Activated T-cell treated with anti-CD3 and anti-CD28 coated beads for 4 hours (primary cell): Measurements from ENCODE around the gene MED12.

ENCODE experiments used
- DNase-seq: peaks from one replicate; pipeline ENCODE4 v3.0.0-alpha.2; 2020

The MED12 gene

DNA sequence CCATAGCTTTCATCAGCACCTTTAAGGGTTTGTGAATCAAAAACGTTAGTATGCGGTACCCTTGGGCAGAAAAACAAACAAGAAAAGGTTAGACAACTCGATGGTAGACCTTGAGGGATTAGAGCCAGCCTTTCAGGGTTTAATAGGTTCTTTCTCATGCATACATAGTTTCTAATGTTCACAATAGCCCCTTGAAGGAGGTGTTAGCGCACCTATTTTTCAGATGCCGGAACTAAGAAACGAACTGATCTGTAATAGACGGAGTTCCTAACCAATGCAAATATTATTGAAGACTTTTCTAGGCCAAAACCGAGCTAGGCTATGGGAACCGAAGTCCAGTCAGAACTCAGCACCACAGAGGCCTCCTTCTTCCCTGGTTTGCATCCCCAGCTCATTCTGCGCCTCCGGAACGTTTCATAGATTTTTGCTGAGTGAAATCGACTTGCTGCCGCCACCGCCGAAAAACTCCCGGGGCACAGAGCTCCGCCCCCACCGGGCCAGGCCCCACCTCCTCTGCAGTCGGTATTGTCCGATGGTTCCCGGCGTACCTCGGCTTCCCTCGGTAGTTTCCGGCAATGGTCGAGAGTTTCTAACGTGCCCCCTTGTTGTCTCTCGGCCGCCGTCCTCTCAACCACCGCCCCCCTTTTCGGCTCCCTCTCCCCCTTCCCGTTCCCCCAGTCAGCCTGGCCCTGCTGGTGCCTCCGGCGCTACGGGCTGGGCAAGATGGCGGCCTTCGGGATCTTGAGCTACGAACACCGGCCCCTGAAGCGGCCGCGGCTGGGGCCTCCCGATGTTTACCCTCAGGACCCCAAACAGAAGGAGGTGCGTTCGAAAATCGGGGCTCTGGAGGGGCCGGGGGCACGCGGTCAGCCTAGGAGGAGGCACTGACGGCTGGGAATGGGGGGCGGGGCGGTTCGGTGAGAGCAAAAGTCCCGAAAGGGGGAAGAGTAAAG is at the start of gene MED12:
Gene MED12, plus strand, starts transcription at position 565 of the 953 bp plus-strand sequence. Its CDS starts 159 bp downstream, at position 724.
- peak; percentile 65 for DNase-seq

DNA sequence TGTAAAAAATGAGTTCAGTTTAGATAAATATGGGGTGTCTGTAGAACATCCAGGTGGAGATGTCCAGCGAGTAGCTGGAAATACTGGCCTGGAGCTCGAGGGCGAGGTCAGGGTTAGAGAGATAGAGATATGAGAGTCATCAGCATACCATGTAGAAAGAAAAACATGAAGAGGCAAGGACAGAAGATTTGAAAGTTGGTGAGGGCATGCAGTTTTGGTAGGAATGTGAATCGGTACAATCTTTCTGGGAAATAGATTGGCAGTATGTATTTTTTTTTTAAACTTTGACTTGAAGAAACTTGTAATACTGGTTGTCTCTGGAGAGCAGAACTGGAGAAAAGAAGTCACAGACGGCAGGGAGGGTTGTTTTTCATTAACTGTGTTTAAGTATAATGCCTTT is 47.9 kb upstream of the MED12 start:
- no peak for DNase-seq

DNA sequence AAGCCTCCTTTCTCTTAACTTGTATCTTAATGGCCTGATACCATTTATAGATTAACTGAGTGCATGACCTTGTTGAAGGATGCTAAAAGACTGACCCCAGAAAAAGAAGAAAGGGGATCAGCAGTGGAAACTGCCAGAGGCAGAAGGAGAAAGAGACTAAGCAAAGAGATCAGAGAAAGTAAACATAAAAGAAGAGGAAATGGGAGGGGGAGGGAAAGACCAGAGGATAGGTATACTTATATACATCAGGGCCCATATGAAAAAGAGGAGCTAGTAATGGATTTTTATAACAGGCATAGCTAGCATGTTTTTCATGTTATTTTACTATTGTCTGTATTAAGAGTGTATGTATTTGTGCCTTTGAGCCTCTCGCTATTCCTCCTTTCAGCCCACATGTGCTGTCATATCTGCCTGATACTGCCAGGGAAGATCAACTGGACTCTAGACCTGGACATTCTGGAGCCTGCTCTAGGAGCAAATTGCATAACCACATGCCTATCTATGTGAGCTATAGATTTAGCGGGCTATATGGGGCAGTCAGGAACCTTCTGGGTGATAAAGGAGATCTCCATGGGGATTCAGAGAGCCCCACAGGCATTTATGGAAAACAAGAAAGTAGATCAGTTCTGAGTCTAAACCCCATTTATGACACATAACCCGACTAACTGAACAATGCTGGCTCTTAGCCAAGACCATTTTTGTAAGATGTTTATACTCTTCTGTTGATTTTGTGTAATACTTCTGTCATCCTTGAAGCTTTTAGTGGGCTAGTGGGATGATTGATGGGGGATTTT is 36.9 kb upstream of the MED12 start:
- DNase-seq: no peak

DNA sequence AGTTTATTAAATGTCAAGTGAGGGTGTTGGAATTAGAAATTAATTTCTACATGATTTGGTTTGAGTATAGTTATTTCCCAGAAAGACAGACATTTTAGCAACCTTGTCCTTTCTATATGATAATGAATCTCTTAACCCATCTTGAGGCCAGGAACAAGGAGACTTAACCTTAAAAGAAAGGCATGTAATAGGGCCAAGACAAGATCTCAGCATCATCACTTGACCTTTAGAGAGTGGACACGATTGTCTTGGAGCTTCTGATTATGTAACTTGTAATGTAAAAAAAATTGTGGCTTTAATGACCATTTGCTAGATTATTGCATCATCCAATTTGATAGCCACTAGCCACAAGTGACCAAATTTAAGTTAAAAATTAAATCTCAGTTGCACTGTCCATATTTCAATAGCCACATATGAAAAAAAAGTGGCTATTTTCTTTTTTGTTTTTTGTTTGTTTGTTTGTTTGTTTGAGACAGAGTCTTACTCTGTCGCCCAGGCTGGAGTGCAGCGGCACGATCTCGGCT is 36.2 kb upstream of the MED12 start:
- DNase-seq: no peak

DNA sequence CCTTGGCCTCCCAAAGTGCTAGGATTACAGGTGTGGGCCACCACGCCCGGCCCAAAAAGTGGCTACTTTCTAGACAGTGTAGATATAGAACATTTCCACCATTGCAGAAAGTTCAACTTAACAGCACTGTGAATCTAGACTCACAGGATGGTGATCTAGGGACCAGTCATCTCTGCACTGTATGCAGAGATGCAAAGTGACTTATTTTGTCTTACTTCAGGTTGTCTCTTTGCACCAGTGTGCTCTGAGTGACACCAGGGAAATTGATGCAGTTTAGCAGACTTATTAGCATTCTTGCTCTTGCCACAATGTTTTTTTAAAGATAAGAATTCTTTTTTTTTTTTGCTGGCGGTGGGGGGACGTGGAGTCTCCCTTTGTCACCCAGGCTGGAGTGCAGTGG is 35.6 kb upstream of the MED12 start:
- DNase-seq: no peak

DNA sequence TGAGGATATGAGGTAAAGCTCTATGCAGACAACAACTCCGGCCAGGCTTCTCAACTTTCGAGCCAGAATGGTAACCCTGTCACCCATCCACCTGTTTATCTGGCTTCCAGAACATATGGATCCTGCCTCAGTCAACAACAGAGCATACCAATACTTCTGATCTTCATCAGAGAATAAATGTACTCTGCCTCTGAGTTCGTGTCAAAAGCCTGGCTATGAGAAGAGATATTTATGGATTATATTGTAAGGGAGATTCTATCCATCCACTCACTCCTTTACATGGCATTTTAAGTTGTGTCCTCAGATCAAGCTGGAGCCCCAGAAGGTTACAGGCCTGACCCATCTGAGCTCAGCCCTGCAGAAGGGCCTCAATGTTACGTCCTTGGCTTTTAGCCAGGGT is 32.5 kb upstream of the MED12 start:
- DNase-seq: no peak

DNA sequence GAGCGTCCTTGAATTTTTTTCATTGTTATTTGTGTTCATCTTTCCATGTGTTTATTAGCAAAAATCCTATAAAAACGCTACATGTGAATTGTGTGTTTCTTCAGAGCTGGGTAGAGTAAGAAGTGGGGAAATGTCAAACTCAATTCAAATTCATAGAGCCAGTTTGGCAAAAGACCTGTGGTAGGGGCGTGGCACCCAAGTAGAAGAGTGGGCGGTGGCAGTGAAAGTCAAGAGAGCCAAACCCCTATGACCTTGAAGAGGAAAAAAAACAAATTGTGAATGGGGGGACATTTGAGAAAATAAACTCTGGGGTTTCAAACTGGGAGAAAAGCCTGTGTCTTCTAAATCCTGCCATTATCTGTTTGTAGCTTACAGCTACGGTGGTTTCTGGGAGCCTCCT is 27.1 kb upstream of the MED12 start:
- DNase-seq: no peak

DNA sequence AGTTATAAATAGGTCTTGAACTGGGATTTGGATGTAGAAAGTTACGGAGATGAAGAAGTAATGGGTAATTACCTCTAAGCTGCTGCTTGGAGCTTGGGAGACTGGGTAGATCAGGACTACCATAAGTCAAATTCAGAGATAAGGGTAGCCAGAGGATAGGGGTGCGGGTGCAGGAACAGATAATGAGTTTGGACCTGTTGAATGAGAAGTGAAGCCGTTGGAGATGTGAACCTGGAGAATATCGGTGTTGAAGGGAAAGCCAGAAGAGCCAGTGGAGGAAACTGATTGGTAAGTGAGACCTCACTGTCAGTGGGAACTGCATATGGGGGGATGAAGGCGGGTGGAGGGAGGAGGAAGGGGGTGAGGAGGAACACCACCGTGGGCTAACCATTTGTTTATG is 23.4 kb upstream of the MED12 start:
- no peak for DNase-seq

DNA sequence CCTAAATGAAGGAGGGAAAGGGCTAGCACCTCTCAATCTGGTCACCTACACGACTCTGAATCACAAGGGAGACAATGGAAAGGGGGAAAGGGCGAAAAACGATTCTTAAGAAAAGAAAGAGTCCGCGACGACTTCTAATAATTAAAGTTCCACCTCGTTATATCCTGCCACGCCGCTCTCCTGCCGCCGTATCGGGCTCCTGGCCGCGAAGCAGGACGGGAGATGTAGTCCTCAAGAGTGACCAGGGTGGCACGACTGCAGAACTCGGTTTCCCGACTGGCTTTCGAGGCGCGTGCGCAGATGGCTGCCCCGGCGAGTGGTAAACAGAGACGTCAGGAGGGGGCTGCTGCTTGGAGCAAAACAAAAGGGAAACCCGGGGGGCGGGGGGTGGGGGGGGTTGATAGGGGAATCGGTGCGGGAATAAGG is 22.8 kb upstream of the MED12 start, which contains the start of gene FOXO4:
Gene FOXO4, plus strand, starts transcription at position 297 of the 426 bp plus-strand sequence. CDS start 678 bp downstream, outside the sequence.
- DNase-seq: peak; percentile 72

DNA sequence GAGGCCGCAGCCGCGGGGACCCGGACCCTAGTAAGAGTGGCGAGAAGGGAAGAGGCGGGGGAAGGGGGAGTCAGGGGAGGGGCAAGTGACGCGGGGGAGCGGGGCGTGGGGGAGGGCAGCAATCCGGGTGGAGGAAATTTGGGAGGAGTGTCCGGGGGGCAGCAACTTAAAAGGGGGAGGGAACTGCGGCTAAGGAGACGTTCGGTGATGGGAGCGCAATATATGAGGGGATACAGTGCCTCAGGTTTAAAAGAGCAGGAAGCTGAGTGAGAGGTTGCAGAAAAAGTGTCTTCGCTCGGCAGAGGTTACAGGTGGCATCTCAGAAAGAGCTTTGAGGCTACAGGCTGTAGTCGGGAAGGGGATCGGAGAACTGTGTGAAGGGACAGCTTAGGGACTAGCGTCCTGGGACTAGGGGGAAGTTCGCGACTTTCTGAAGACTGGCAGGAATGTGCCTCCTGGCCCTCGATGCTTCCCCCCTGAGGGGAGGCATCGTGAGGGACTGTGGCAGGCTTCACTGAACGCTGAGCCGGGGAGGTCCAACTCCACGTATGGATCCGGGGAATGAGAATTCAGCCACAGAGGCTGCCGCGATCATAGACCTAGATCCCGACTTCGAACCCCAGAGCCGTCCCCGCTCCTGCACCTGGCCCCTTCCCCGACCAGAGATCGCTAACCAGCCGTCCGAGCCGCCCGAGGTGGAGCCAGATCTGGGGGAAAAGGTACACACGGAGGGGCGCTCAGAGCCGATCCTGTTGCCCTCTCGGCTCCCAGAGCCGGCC is 22.2 kb upstream of the MED12 start:
- DNase-seq: no peak

DNA sequence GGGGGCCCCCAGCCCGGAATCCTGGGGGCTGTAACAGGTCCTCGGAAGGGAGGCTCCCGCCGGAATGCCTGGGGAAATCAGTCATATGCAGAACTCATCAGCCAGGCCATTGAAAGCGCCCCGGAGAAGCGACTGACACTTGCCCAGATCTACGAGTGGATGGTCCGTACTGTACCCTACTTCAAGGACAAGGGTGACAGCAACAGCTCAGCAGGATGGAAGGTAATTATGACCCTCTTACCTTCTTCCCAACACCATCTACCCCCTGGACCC is 21.7 kb upstream of the MED12 start:
- DNase-seq: no peak

DNA sequence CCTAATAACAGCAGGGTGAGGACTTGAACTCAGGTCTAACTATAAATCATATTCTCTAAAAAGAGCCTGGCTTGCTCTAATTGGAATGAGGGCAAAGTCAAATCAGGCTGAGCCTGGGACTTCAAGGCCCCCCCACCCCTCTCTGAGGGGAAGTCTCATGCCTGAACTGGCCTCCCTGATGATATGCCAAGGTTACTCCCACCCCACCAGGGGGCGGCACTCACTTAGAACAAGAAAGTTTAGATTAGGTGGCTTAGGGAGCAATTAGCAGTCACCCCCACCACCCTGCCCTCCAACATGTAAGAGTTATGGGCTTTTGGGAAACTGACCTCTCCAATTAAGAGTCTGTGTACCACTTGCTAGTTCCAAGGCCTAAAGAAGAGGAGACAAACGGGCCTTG is 20.1 kb upstream of the MED12 start:
- peak; percentile 67 for DNase-seq

DNA sequence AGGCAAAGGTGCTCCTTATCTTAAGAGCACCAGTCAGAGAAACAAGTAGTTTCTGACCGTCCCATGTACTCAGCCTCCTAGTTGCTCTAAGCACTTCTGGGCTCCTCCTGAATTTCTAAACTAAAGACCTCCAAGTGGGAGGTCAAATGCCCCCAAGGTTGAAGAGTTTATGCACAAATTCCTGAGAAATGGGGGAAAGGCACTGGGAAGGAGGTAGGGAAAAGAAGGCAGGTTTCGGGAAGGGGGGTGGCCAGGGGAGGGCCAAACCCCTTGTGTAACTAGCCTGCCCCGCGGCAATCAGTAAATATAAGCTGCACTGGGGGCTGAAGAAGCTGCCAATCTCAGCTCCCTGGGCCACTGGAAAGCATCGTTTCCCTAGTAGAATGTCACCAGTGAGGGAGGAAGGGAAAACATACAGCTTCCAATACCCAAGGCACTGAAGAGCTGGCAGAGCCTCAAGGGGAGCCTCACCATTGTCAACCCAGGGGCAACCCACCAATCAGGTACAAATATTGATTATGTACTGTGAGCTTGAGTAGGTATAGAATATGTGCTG is 19.4 kb upstream of the MED12 start:
- DNase-seq: no peak

DNA sequence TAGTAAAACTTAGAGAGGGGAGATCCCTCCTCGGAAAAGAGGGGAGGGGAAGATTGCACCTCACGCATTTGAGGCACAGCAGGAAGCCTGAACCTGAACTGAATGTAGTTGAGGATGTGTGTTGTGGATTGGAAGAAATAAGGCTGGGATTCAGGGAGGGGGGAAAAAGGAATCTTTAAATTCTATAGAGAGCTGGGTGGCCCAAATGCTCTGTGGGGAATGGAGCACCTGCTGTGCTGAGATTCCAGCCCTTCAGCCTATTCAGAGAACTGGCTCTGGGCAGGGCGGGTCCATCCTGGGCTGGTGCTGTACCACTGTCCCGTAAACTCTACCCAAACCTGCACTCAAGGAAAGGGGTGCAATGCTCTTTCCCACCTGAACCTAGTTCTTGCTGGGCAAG is 18.7 kb upstream of the MED12 start:
- no peak for DNase-seq

DNA sequence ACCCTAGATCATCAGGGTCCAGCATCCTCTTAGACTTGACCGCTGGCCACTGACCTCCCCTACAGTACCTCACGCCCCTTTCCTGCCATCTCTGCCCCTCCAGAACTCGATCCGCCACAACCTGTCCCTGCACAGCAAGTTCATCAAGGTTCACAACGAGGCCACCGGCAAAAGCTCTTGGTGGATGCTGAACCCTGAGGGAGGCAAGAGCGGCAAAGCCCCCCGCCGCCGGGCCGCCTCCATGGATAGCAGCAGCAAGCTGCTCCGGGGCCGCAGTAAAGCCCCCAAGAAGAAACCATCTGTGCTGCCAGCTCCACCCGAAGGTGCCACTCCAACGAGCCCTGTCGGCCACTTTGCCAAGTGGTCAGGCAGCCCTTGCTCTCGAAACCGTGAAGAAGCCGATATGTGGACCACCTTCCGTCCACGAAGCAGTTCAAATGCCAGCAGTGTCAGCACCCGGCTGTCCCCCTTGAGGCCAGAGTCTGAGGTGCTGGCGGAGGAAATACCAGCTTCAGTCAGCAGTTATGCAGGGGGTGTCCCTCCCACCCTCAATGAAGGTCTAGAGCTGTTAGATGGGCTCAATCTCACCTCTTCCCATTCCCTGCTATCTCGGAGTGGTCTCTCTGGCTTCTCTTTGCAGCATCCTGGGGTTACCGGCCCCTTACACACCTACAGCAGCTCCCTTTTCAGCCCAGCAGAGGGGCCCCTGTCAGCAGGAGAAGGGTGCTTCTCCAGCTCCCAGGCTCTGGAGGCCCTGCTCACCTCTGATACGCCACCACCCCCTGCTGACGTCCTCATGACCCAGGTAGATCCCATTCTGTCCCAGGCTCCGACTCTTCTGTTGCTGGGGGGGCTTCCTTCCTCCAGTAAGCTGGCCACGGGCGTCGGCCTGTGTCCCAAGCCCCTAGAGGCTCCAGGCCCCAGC is 17.6 kb upstream of the MED12 start:
- no peak for DNase-seq

DNA sequence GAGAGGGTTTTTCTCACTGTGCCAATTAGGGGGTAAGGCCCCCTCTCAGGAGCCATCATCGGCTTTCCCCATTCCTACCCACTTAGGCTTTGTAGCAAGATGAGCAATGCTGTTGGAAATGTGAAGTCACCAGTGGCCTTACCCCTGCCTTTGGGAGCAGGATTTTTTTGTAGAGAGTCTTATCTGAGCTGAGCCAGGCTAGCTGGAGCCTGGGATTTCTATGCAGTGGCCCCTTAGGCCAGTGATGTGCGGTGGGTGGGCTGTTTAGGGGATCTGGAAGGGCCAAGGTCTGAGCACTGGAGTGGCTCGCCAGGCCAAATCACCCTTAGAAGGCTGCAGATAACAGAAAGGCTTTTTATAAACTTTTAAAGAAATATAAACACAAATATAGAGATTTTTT is 16.1 kb upstream of the MED12 start:
- DNase-seq: no peak

DNA sequence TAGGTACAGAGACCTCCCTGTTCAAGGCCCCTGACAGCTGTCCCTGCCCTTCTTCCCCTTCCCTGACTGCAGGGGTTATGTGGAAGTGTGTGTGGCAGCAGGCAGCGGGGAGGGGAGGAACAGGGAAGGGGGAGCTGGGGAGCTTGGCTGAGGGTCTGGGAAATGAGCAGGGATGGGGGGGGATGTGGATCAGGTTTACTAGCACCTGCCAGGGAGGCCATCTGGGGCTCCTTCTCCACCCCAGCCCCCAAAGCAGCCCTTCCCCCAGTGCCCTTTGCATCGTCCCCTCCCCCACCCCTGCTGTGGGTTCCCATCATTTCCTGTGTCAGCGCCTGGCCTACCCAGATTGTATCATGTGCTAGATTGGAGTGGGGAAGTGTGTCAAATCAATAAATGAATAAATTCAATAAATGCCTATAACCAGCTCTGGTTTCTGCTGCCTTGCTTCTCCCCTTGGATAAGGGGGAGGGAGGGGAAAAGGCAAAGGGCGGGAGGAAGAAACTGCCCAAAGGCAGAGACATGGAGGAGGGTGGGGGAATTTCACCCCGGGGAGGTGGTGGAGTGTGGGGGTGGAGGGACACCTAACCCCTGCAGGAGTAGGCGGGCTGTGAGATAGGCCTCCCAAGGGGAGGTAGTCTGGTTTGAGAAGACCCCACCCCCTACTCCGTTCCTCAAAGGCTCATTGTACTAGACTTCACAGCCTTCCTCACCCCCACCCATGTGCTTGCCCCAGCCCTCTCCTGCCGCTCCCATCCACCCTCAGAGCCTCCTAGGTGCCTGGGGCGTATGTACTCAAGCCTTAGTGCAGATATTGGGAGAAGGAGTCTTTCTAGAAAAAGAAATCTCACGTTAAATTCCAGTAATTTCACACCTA is 15.0 kb upstream of the MED12 start:
- DNase-seq: peak; percentile 36

DNA sequence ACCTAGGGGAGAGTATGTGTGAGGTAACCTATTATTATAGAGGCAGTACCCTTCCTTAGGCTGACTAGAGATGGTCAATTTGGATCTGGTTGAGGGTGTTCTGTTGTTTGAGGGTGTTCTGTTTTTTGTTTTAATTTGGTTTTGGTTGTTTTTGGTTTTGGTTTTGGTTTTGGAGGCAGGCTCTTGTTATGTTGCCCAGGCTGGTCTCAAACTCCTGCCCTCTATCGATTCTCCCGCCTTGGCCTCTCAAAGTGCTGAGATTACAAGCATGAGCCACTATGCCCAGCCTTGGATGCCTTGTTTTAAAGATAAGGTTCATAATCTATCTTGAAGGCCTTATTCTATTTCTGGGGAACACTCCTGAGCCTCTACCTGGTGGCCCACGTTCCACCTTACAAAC is 12.8 kb upstream of the MED12 start:
- no peak for DNase-seq

DNA sequence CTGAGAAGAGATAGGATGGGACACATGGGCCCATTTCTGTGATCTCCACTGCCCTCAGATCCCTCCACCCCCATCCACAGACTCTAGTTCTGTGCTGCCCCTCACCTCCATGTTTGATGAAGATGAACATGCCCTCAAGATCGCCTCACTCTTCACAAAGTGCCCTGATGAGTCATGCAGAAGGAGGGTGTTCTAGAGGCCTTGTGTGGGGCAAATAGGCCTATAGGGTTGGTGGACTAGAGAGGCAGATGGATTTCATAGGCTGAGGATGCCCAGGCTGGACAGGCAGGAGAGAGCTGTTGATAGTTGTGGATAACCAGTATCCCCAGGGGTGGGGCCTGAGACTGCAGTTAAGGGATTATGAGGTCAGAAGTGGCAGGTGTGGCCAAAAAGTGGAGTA is 12.0 kb upstream of the MED12 start, which contains the start of gene CXorf65:
Gene CXorf65, minus strand, starts transcription at position 314 of the 400 bp plus-strand sequence. Its CDS starts 184 bp downstream, at position 130.
- no peak for DNase-seq

DNA sequence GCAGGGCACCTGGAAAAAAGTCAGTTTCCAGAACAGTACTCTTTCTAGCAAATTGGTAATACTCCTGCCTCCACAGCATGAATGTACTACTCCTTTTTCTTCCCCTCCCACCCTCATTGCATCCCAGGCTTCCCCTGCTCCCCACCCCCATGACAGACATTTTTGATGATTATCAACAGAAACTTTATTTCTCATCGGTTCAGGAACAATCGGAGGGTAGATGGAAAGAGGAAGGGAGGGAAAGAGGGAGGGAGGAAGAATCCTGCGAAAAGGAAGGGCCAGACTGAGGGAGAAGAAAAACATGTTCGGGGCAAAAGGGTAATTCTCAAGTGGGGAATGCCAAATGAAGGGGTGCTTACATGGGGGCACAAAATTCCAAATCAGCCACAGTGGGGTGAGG is 11.2 kb upstream of the MED12 start:
- no peak for DNase-seq
